ENCODE data around the gene WASF2. TPM values are rescaled to one million over a fixed set of nuclear protein-coding genes. Genes with fewer than 3 reads are reported as not detected.
A peak's percentile ranks its signal among the peaks of the same experiment; 100 is the strongest.
"Not testable (repeated sequence)": the region's sequence is repeated elsewhere in the genome, so short reads cannot be mapped to it uniquely, and the experiment has no call there.

Gene WASF2
- total RNA-seq (100 to 1,000 TPM; 163 to 164 TPM), polyA plus RNA-seq (10 to 100 TPM; 31.6 to 81.1 TPM)

GRCh38 chr1:27489973-27490741, at the start of gene WASF2:
Gene WASF2 (minus strand): TSS chr1:27490167. CDS start chr1:27428890, 61,277 bp downstream.
- Mint-ChIP-seq H3K4me3 (peak within 1 kb of the TSS; percentile 95 to 100 (median 97)), H3K27ac (peak within 1 kb of the TSS; percentile 97 to 99 (median 99)), H3K27me3 (peaks cover 0 to 3% of the 10 kb centered on the region in 2 donors), H3K9me3 (peaks cover 0 to 10% (median 0%) of the 10 kb centered on the region in 8 donors), H3K4me1 (peaks cover 18 to 44% (median 26%) of the 10 kb centered on the region in 4 donors), H3K36me3 (peaks cover 0 to 19% of the 10 kb centered on the region in 2 donors)
- H3K27ac ChIP-seq (ENCODE audit: low read depth, low read length) = peak within 1 kb of the TSS; percentile 87
- H3K4me3 ChIP-seq (ENCODE audit: low read length in 2 of 2) = peak within 1 kb of the TSS; percentile 44 to 100
- H3K27me3 ChIP-seq (ENCODE audit: insufficient read depth, low read length) = no peaks in the 10 kb centered on the region
- intact Hi-C loops (cut with micrococcal nuclease) = loop anchor here (1.0 kb wide), 3 partner anchors 32 to 173 kb away; no protein-coding TSS in a partner anchor
- ChIA-PET CTCF (ENCODE audit: partially characterized antibody) (interaction anchor here (0.6 to 2.3 kb wide), 6 partner anchors 53 to 179 kb away, joined by 3 to 8 read pairs (median 3); no protein-coding TSS in a partner anchor), POLR2A (ENCODE audit: partially characterized antibody) (interaction anchor here (0.6 to 5.4 kb wide), 38 partner anchors 8 to 746 kb away, joined by 3 to 81 read pairs (median 4); partner anchors contain the start of genes ATP5IF1, FAM76A, IFI6 and SYTL1)
- H3K9me3 ChIP-seq (ENCODE audit: control insufficient read depth in 1 of 2, low read length in 2 of 2) = no peaks in the 10 kb centered on the region
- H3K4me1 ChIP-seq (ENCODE audit: insufficient read depth, low read length) = peaks cover 31% of the 10 kb centered on the region
- H3K36me3 ChIP-seq (ENCODE audit: insufficient read depth, low read length) = no peaks in the 10 kb centered on the region
- DNase-seq = peak; percentile 97 to 98 (median 97)

DNA sequence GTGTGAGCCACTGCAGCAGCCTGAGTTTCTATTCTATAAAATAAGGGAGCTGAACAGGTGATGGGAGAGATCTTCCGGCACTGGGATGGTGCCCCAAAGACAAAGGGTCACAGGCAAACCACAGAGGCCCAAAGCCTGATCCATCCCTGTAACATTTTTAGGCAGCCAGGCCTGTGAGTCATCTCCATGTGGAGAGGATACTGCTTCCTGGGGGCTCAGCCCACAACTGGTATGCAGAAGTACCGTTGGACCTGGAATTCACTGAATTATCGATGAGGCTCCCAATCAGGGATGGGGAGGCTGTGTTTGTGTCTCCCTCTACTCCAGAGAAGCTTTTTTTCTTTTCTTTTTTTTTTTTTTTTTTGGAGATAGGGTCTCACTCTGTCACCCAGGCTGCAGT, 48.8 kb upstream of the WASF2 start:
- CTCF ChIA-PET (ENCODE audit: partially characterized antibody) = interaction anchor here (0.7 kb wide), 1 partner anchor 144 kb away, joined by 3 read pairs; no protein-coding TSS in a partner anchor
- POLR2A ChIA-PET (ENCODE audit: partially characterized antibody) = no interaction called here
- intact Hi-C loops (cut with micrococcal nuclease) = no loop called here

DNA sequence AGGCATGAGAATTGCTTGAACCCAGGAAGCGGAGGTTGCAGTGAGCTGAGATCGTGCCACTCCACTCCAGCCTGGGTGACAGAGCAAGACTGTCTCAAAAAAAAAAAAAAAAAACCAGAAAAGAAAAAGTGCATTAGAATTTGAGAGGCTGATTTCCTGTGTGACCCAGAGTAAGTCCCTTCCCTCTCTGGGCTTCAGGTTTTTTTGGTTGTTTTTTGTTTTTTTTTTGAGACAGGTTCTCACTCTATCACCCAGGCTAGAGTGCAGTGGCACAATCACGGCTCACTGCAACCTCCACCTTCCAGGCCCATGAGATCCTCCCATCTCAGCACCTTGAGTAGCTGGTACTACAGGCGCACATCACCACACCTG, 48.3 kb upstream of the WASF2 start:
- H3K36me3 ChIP-seq (ENCODE audit: insufficient read depth, low read length); H3K27me3 ChIP-seq (ENCODE audit: insufficient read depth, low read length): not testable (repeated sequence)
- POLR2A ChIA-PET (ENCODE audit: partially characterized antibody) = interaction anchor here (1.0 kb wide), 1 partner anchor 11 kb away, joined by 4 read pairs; no protein-coding TSS in a partner anchor

More for the DNA sequence above, 48.8 kb upstream of the WASF2 start:
- Mint-ChIP-seq H3K4me1 (peaks cover 2 to 8% (median 4%) of the 10 kb centered on the region in 4 donors), H3K9me3 (no peaks in the 10 kb centered on the region), H3K36me3 (peaks cover 1 to 4% of the 10 kb centered on the region in 2 donors), H3K27ac (no peak overlapping the region), H3K27me3 (no peaks in the 10 kb centered on the region), H3K4me3 (no peak overlapping the region)
- Histone ChIP-seq H3K27me3 (ENCODE audit: insufficient read depth, low read length) (no peaks in the 10 kb centered on the region), H3K27ac (ENCODE audit: low read depth, low read length) (no peak overlapping the region), H3K4me1 (ENCODE audit: insufficient read depth, low read length) (peaks cover 4% of the 10 kb centered on the region), H3K4me3 (ENCODE audit: low read length in 2 of 2) (no peak overlapping the region), H3K9me3 (ENCODE audit: control insufficient read depth in 1 of 2, low read length in 2 of 2) (no peaks in the 10 kb centered on the region), H3K36me3 (ENCODE audit: insufficient read depth, low read length) (peaks cover 2% of the 10 kb centered on the region)
- DNase-seq = peak in 1 of 5 donors; percentile 12

GRCh38 chr1:27536767-27537166, 46.8 kb upstream of the WASF2 start:
- H3K36me3 ChIP-seq (ENCODE audit: insufficient read depth, low read length) = peaks cover 5% of the 10 kb centered on the region
- ChIA-PET CTCF (ENCODE audit: partially characterized antibody) (interaction anchor here (1.1 to 1.8 kb wide), 2 partner anchors 18 to 21 kb away, joined by 4 to 6 read pairs; no protein-coding TSS in a partner anchor), POLR2A (ENCODE audit: partially characterized antibody) (interaction anchor here (0.6 kb wide), 1 partner anchor 46 kb away, joined by 3 read pairs; no protein-coding TSS in a partner anchor)
- Mint-ChIP-seq H3K4me3 (no peak overlapping the region), H3K4me1 (peaks cover 5 to 28% (median 11%) of the 10 kb centered on the region in 4 donors), H3K27ac (no peak overlapping the region), H3K36me3 (peaks cover 5 to 15% of the 10 kb centered on the region in 2 donors), H3K9me3 (no peaks in the 10 kb centered on the region), H3K27me3 (no peaks in the 10 kb centered on the region)
- H3K27ac ChIP-seq (ENCODE audit: low read depth, low read length) = no peak overlapping the region
- intact Hi-C loops (cut with micrococcal nuclease) = no loop called here
- DNase-seq = peak in 1 of 5 donors; percentile 15
- H3K27me3 ChIP-seq (ENCODE audit: insufficient read depth, low read length) = no peaks in the 10 kb centered on the region
- no peak overlapping the region for H3K4me3 ChIP-seq (ENCODE audit: low read length in 2 of 2)
- H3K4me1 ChIP-seq (ENCODE audit: insufficient read depth, low read length) = peaks cover 8% of the 10 kb centered on the region
- no peaks in the 10 kb centered on the region for H3K9me3 ChIP-seq (ENCODE audit: control insufficient read depth in 1 of 2, low read length in 2 of 2)

More for the DNA sequence above, 48.3 kb upstream of the WASF2 start:
- H3K4me1 ChIP-seq (ENCODE audit: insufficient read depth, low read length); H3K27ac ChIP-seq (ENCODE audit: low read depth, low read length); H3K9me3 ChIP-seq (ENCODE audit: control insufficient read depth in 1 of 2, low read length in 2 of 2); H3K27me3 Mint-ChIP-seq; H3K4me3 ChIP-seq (ENCODE audit: low read length in 2 of 2); intact Hi-C loops (cut with micrococcal nuclease); H3K9me3 Mint-ChIP-seq; H3K4me3 Mint-ChIP-seq; DNase-seq; H3K36me3 Mint-ChIP-seq: not testable (repeated sequence)
- CTCF ChIA-PET (ENCODE audit: partially characterized antibody) = interaction anchor here (1.1 kb wide), 1 partner anchor 15 kb away, joined by 3 read pairs; no protein-coding TSS in a partner anchor
- Mint-ChIP-seq H3K27ac (peak overlapping the region in 1 of 7 donors; percentile 12), H3K4me1 (peaks cover 2 to 13% (median 4%) of the 10 kb centered on the region in 4 donors)

DNA sequence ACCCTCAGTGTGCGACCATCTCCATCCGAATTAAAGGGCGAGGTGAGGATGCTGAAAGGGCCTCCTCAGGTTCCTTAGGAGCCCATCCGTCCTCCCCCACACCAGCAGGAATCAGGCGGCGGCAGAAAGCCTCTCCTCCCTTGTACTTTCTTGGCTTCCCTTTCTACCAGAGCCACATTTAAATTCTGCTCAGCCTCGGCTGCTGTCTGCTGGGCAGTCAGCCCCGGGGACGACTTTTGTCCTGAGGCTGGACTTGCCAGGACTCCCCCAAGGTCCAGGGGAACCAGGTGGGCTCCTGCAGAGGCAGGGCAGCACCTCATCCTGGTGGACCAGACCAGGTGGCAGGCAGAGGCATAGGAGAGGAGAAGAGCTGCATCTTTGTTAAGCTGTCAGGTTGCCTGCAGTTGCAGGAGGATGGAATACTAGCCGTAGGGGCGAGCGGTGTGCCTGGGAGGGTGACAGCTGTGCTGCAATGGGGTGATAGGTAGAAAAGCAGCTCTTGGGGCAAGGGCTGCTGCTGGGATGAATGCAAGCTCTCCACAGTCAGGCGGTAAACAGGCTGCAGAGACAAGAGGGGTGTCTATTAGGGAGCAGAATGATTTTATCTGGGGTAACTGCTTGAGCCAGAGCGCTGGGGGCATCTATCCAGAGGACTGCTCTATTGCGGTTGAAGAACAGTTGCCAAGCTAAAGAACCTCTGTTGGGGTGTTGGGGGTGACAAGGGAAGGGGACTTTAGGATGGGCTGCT, 46.2 kb upstream of the WASF2 start:
- POLR2A ChIA-PET (ENCODE audit: partially characterized antibody) = interaction anchor here (0.6 kb wide), 1 partner anchor 45 kb away, joined by 3 read pairs; no protein-coding TSS in a partner anchor
- H3K27me3 ChIP-seq (ENCODE audit: insufficient read depth, low read length) = no peaks in the 10 kb centered on the region
- Mint-ChIP-seq H3K9me3 (no peaks in the 10 kb centered on the region), H3K27ac (peak overlapping the region in 3 of 7 donors; percentile 44 to 76 (median 50)), H3K36me3 (peaks cover 5 to 15% of the 10 kb centered on the region in 2 donors), H3K27me3 (no peaks in the 10 kb centered on the region), H3K4me3 (no peak overlapping the region), H3K4me1 (peaks cover 5 to 31% (median 12%) of the 10 kb centered on the region in 4 donors)
- CTCF ChIA-PET (ENCODE audit: partially characterized antibody) = interaction anchor here (1.8 kb wide), 1 partner anchor 19 kb away, joined by 6 read pairs; no protein-coding TSS in a partner anchor
- no peaks in the 10 kb centered on the region for H3K9me3 ChIP-seq (ENCODE audit: control insufficient read depth in 1 of 2, low read length in 2 of 2)
- H3K4me1 ChIP-seq (ENCODE audit: insufficient read depth, low read length) = peaks cover 9% of the 10 kb centered on the region
- no peak for DNase-seq
- no peak overlapping the region for H3K4me3 ChIP-seq (ENCODE audit: low read length in 2 of 2)
- H3K27ac ChIP-seq (ENCODE audit: low read depth, low read length) = no peak overlapping the region
- intact Hi-C loops (cut with micrococcal nuclease) = no loop called here
- peaks cover 5% of the 10 kb centered on the region for H3K36me3 ChIP-seq (ENCODE audit: insufficient read depth, low read length)

DNA sequence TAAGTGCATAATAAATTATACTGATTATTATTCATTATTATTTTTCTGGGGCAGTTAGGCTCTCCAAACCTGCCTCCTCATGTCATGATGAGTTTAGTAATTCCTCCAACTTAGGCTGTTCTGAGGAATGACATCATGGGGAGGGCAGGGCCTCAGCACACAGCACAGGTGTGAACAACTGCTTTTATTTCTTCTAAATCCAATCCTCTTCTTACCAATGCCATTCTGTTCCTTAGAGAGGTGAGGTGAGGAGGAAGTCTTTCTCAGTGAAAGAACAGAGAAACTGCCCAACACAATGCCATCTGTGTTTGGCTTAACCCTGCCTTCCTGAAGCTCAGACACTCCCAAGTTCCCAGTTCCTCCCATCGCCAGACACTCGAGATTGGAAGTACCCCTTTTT, 45.4 kb upstream of the WASF2 start:
- Histone ChIP-seq H3K4me1 (ENCODE audit: insufficient read depth, low read length) (peaks cover 9% of the 10 kb centered on the region), H3K27me3 (ENCODE audit: insufficient read depth, low read length) (no peaks in the 10 kb centered on the region), H3K4me3 (ENCODE audit: low read length in 2 of 2) (no peak overlapping the region), H3K9me3 (ENCODE audit: control insufficient read depth in 1 of 2, low read length in 2 of 2) (no peaks in the 10 kb centered on the region), H3K36me3 (ENCODE audit: insufficient read depth, low read length) (peaks cover 5% of the 10 kb centered on the region), H3K27ac (ENCODE audit: low read depth, low read length) (no peak overlapping the region)
- H3K27ac Mint-ChIP-seq = peak overlapping the region in 3 of 7 donors; percentile 18 to 44 (median 31)
- POLR2A ChIA-PET (ENCODE audit: partially characterized antibody) = no interaction called here
- no peak for DNase-seq
- H3K27me3 Mint-ChIP-seq = no peaks in the 10 kb centered on the region
- intact Hi-C loops (cut with micrococcal nuclease) = no loop called here
- CTCF ChIA-PET (ENCODE audit: partially characterized antibody) = no interaction called here
- H3K9me3 Mint-ChIP-seq = no peaks in the 10 kb centered on the region
- peaks cover 5 to 15% of the 10 kb centered on the region in 2 donors for H3K36me3 Mint-ChIP-seq
- peaks cover 5 to 26% (median 12%) of the 10 kb centered on the region in 4 donors for H3K4me1 Mint-ChIP-seq
- no peak overlapping the region for H3K4me3 Mint-ChIP-seq
